Testis (tissue), 2 donors: ENCODE data around the gene N4BP2L1.

Source experiments
- CTCF ChIP-seq, 3 experiments: fragments of 450-650 bp in 2 of 3; fragments of 200-600 bp in 1 of 3; sonication (generic) in 1 of 3; IDR thresholded peaks; one replicate each; pipeline ENCODE4 v1.5.1; 2016 to 2019; ENCODE audit warnings: antibody characterized with exemption in 3 of 3, mild to moderate bottlenecking in 2 of 3, moderate library complexity in 1 of 3
- POLR2A ChIP-seq: fragments of 450-650 bp; IDR thresholded peaks from one replicate; pipeline ENCODE4 v1.6.1; 2017; ENCODE audit warnings: antibody characterized with exemption, mild to moderate bottlenecking, moderate library complexity

- TF ChIP-seq POLR2A (no peak), CTCF (IDR thresholded peaks at IDR 0.05) (no peak)
Measured at GRCh38 chr13:32391101-32391619, 36.8 kb downstream of the N4BP2L1 start.
